ENCODE measurements around the gene RXRB.
"Not testable (repeated sequence)": the region's sequence is repeated elsewhere in the genome, so short reads cannot be mapped to it uniquely, and the experiment has no call there.

Gene RXRB

GRCh38 chr6:33161354-33162331 is 38.8 kb downstream of the RXRB start:
- DNase-seq (ENCODE audit: low spot score): peak; percentile 92

GRCh38 chr6:33160728-33161344 is 39.6 kb downstream of the RXRB start:
- peak; percentile 40 for DNase-seq (ENCODE audit: low spot score)

GRCh38 chr6:33160096-33160495 is 40.4 kb downstream of the RXRB start:
- DNase-seq (ENCODE audit: low spot score): no peak

GRCh38 chr6:33156964-33157363 is 43.5 kb downstream of the RXRB start:
- DNase-seq (ENCODE audit: low spot score): no peak

- no peak for DNase-seq (ENCODE audit: low spot score)
Observed at GRCh38 chr6:33156561-33156960, 43.9 kb downstream of the RXRB start.

- DNase-seq (ENCODE audit: low spot score): no peak
Observed at GRCh38 chr6:33154349-33154748, 46.1 kb downstream of the RXRB start.

GRCh38 chr6:33151050-33151449 is 49.4 kb downstream of the RXRB start:
- DNase-seq (ENCODE audit: low spot score): no peak

- DNase-seq (ENCODE audit: low spot score): not testable (repeated sequence)
Observed at GRCh38 chr6:33150560-33150959, 49.9 kb downstream of the RXRB start.

- DNase-seq (ENCODE audit: low spot score): peak; percentile 46
Observed at GRCh38 chr6:33147807-33148666, 52.4 kb downstream of the RXRB start.

- DNase-seq (ENCODE audit: low spot score): no peak
Observed at GRCh38 chr6:33144373-33144772, 56.1 kb downstream of the RXRB start.
